Caki2 (cell line): ENCODE results near the gene TMA7. TPM values are rescaled to one million over a fixed set of nuclear protein-coding genes. Genes with fewer than 3 reads are reported as not detected.
A peak's percentile ranks its signal among the peaks of the same experiment; 100 is the strongest.

ENCODE experiments used
- DNase-seq: peaks from one replicate; pipeline ENCODE4 v3.0.0-alpha.2; 2015; ENCODE audit warnings: low read depth
- in situ Hi-C: cut with HindIII; loops from 2 replicates; pipeline ENCODE4 v1.10.0; 2016; ENCODE audit warnings: low sequenced_read_pairs, low pct_unique_long_range_greater_than_20kb, mixed read lengths
- total RNA-seq: library from RNA; depleted of rRNA; stranded (reverse); fragments of >200 nt; shearing (Covaris generic); gene quantifications from 2 replicates; pipeline ENCODE4 v1.2.3, GENCODE V29; 2014; ENCODE audit warnings: low replicate concordance

The TMA7 gene
- total RNA-seq, 1 experiment from 2014 or later = 418 TPM

GRCh38 chr3:48418140-48418539, 21.9 kb upstream of the TMA7 start:
- no peak for DNase-seq
- in situ Hi-C loops = no loop called here

- in situ Hi-C loops = no loop called here
- DNase-seq = no peak
These were observed 21.4 kb upstream of the TMA7 start for GRCh38 chr3:48418651-48419050.

- no peak for DNase-seq
- in situ Hi-C loops = no loop called here
These were observed 20.9 kb upstream of the TMA7 start for GRCh38 chr3:48419149-48419548.

- no peak for DNase-seq
- in situ Hi-C loops = no loop called here
These were observed 20.5 kb upstream of the TMA7 start for GRCh38 chr3:48419597-48419996.

GRCh38 chr3:48420561-48420960, 19.5 kb upstream of the TMA7 start:
- in situ Hi-C loops = no loop called here
- no peak for DNase-seq

GRCh38 chr3:48422272-48422671, 17.8 kb upstream of the TMA7 start:
- DNase-seq = no peak
- in situ Hi-C loops = no loop called here

- in situ Hi-C loops = no loop called here
- DNase-seq = no peak
These were observed 17.4 kb upstream of the TMA7 start for GRCh38 chr3:48422681-48423080.

- DNase-seq = no peak
- in situ Hi-C loops = no loop called here
These were observed 16.7 kb upstream of the TMA7 start for GRCh38 chr3:48423241-48423882.

- no peak for DNase-seq
- in situ Hi-C loops = no loop called here
These were observed 16.0 kb upstream of the TMA7 start for GRCh38 chr3:48423883-48424695.

- DNase-seq = no peak
- in situ Hi-C loops = no loop called here
These were observed 14.7 kb upstream of the TMA7 start for GRCh38 chr3:48425281-48425812.

GRCh38 chr3:48426401-48426909, 13.6 kb upstream of the TMA7 start:
- in situ Hi-C loops = no loop called here
- no peak for DNase-seq

- peak; percentile 16 for DNase-seq
- in situ Hi-C loops = no loop called here
These were observed 13.0 kb upstream of the TMA7 start for GRCh38 chr3:48426944-48427629.

- no peak for DNase-seq
- in situ Hi-C loops = no loop called here
These were observed 12.5 kb upstream of the TMA7 start for GRCh38 chr3:48427630-48427962.

GRCh38 chr3:48428088-48428571, 11.9 kb upstream of the TMA7 start:
- in situ Hi-C loops = no loop called here
- DNase-seq = no peak

- in situ Hi-C loops = no loop called here
- DNase-seq = peak; percentile 76
These were observed 11.3 kb upstream of the TMA7 start for GRCh38 chr3:48428572-48429316.

- DNase-seq = peak; percentile 48
- in situ Hi-C loops = no loop called here
These were observed 10.6 kb upstream of the TMA7 start for GRCh38 chr3:48429317-48429959.

GRCh38 chr3:48429960-48430707, 9.9 kb upstream of the TMA7 start, which contains the start of gene PLXNB1:
Gene PLXNB1 (minus strand): TSS chr3:48430086. CDS start chr3:48424611, 5,475 bp downstream.
- in situ Hi-C loops = no loop called here
- no peak for DNase-seq
